ENCODE data around the gene CFAP74. TPM values are rescaled to one million over a fixed set of nuclear protein-coding genes. Genes with fewer than 3 reads are reported as not detected.

Gene CFAP74
- total and polyA plus RNA-seq, 2 of the 13 experiments (the other 11 are each of a cell fraction or from before 2014, with no cell fraction given) = 0.27 to 0.62 TPM

DNA sequence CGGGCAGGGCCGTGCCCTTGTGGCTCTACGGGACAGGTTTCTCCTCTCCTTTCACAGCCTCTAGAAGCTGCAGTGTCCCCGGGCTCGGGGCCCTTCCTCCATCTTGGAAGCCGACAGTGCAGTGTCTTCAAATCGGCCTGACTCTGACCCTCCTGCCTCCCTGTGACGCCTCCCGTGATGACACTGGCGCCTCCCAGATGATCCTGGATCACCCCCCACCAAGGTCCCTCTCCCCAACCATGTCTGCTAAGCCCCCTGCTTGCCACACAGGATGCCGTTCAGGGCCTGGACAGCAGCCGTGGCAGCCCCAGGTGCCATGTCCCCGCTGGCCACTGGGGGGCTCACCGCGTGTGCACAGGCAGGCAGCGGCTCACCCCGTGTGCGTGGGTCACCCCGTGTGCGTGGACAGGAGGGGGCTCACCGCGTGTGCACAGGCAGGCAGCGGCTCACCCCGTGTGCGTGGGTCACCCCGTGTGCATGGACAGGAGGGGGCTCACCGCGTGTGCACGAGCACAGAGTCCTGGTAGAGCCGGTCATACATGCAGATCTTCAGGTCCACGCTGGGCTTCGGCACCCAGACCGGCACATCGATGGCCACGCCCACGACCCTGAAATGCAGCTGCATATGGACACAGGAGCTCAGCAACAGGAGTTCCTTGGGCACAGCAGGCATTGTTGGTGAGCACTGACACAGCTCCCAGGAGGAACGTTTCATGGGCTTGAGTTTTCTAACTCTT lies 59.6 kb downstream of the CFAP74 start (continued):
- TF ChIP-seq ZNF280B (CRISPR knock-in tag; IDR thresholded peaks at IDR 0.05; ENCODE audit: borderline replicate concordance) = peak; percentile 16; the same call in 1 of the 2 replicates
- no peak for TF ChIP-seq HOXD1 (CRISPR knock-in tag; IDR thresholded peaks at IDR 0.05)
- no peak for TF ChIP-seq SRSF9 (IDR thresholded peaks at IDR 0.05; ENCODE audit: borderline replicate concordance, insufficient read depth, low read depth, low read length, poor library complexity, severe bottlenecking)
- TF ChIP-seq ZSCAN20 (CRISPR knock-in tag; IDR thresholded peaks at IDR 0.05; ENCODE audit: borderline replicate concordance) = no peak
- peak; percentile 59 for TF ChIP-seq STAG1 (CRISPR knock-in tag; IDR thresholded peaks at IDR 0.05)
- TF ChIP-seq USF2 (IDR thresholded peaks at IDR 0.05; ENCODE audit: low read depth, low read length) = no peak
- no peak for TF ChIP-seq USF2 (CRISPR knock-in tag; IDR thresholded peaks at IDR 0.05; ENCODE audit: borderline replicate concordance)
- no peak for TF ChIP-seq ZNF816 (CRISPR knock-in tag; IDR thresholded peaks at IDR 0.05; ENCODE audit: borderline replicate concordance)
- TF ChIP-seq KMT2A (CRISPR knock-in tag; IDR thresholded peaks at IDR 0.05) = peak; percentile 38; the same call in 1 of the 2 replicates
- TF ChIP-seq ZNF552 (CRISPR knock-in tag; IDR thresholded peaks at IDR 0.05; ENCODE audit: borderline replicate concordance) = no peak
- no peak for TF ChIP-seq POLR2A (IDR thresholded peaks at IDR 0.05; ENCODE audit: insufficient read depth in 1 of 2, low read depth in 2 of 2, low read length in 2 of 2)
- TF ChIP-seq POGK (CRISPR knock-in tag; conservative IDR thresholded peaks at IDR 0.05) = peak; percentile 81; the same call in 1 of the 2 replicates
- no peak for TF ChIP-seq ZFP82 (CRISPR knock-in tag; IDR thresholded peaks at IDR 0.05; ENCODE audit: borderline replicate concordance)
- TF ChIP-seq SPEN (CRISPR knock-in tag; IDR thresholded peaks at IDR 0.05; ENCODE audit: low read depth) = peak; percentile 57
- peak; percentile 81; the same call in 1 of the 2 replicates for TF ChIP-seq ZNF576 (CRISPR knock-in tag; IDR thresholded peaks at IDR 0.05)
- peak; percentile 18; the same call in 1 of the 2 replicates for TF ChIP-seq ZNF563 (CRISPR knock-in tag; IDR thresholded peaks at IDR 0.05)

All from HepG2 (cell line).